Liver (tissue), 9 donors: ENCODE measurements around the gene FTO. TPM values are rescaled to one million over a fixed set of nuclear protein-coding genes. Genes with fewer than 3 reads are reported as not detected.

ENCODE experiments used
- DNase-seq: peaks from one replicate; pipeline ENCODE4 v3.0.0-alpha.2; 2017; ENCODE audit warnings: low spot score
- H3K27ac ChIP-seq, 2 donors: one replicate each; pipeline ENCODE4 v1.7.0; 2013; ENCODE audit warnings: inconsistent platforms in 2 of 2, low read length in 2 of 2, control low read depth in 1 of 2, low read depth in 1 of 2, mild to moderate bottlenecking in 1 of 2
- H3K27me3 ChIP-seq, 4 donors: one replicate each; pipeline versions ENCODE4 v1.6.1 to v1.7.0; 2013; ENCODE audit warnings: low read length in 3 of 4, inconsistent platforms in 1 of 4, mild to moderate bottlenecking in 1 of 4, moderate library complexity in 1 of 4; ENCODE audit not compliant: control insufficient read depth in 4 of 4, insufficient read depth in 4 of 4
- H3K36me3 ChIP-seq, 4 donors: one replicate each; pipeline versions ENCODE4 v1.6.1 to v1.7.0; 2013; ENCODE audit warnings: low read length in 3 of 4, mild to moderate bottlenecking in 3 of 4, low read depth in 1 of 4, moderate library complexity in 1 of 4; ENCODE audit not compliant: control insufficient read depth in 4 of 4, insufficient read depth in 3 of 4
- H3K4me1 ChIP-seq, 4 donors: one replicate each; pipeline versions ENCODE4 v1.6.1 to v1.7.0; 2013; ENCODE audit warnings: low read length in 3 of 4, mild to moderate bottlenecking in 3 of 4, moderate library complexity in 1 of 4; ENCODE audit not compliant: control insufficient read depth in 4 of 4, insufficient read depth in 4 of 4
- H3K4me3 ChIP-seq, 3 donors: one replicate each; pipeline versions ENCODE4 v1.6.1 to v1.7.0; 2013; ENCODE audit warnings: low read length in 3 of 3, control low read depth in 1 of 3, low read depth in 1 of 3, mild to moderate bottlenecking in 1 of 3
- H3K9ac ChIP-seq, 2 donors: one replicate each; pipeline ENCODE4 v1.7.0; 2013; ENCODE audit warnings: low read length in 2 of 2, mild to moderate bottlenecking in 2 of 2, moderate library complexity in 2 of 2, control low read depth in 1 of 2, low read depth in 1 of 2
- H3K9me3 ChIP-seq, 4 donors: one replicate each; pipeline versions ENCODE4 v1.6.1 to v1.7.0; 2013; ENCODE audit warnings: low read length in 3 of 4; ENCODE audit not compliant: control insufficient read depth in 4 of 4
- ATF3 ChIP-seq: IDR thresholded peaks from 2 replicates; pipeline ENCODE4 v1.6.1; 2016; ENCODE audit warnings: antibody characterized with exemption
- EGR1 ChIP-seq, 2 donors: IDR thresholded peaks; 2 replicates each; pipeline ENCODE4 v1.6.1; 2016 to 2018; ENCODE audit warnings: antibody characterized with exemption in 2 of 2, low read depth in 2 of 2
- FOXA1 ChIP-seq: IDR thresholded peaks from 2 replicates; pipeline ENCODE4 v1.6.1; 2016; ENCODE audit warnings: antibody characterized with exemption
- FOXA2 ChIP-seq: IDR thresholded peaks from 2 replicates; pipeline ENCODE4 v1.6.1; 2016; ENCODE audit warnings: antibody characterized with exemption
- GABPA ChIP-seq, 2 donors: IDR thresholded peaks in 1 of 2; conservative IDR thresholded peaks in 1 of 2; 2 replicates each; pipeline ENCODE4 v1.6.1; 2016; ENCODE audit warnings: antibody characterized with exemption in 2 of 2, mild to moderate bottlenecking in 1 of 2, moderate library complexity in 1 of 2
- HNF4A ChIP-seq, 2 donors: conservative IDR thresholded peaks; 2 replicates each; pipeline ENCODE4 v1.6.1; 2016; ENCODE audit warnings: antibody characterized with exemption in 2 of 2, mild to moderate bottlenecking in 2 of 2
- HNF4G ChIP-seq: IDR thresholded peaks from 2 replicates; pipeline ENCODE4 v1.6.1; 2016; ENCODE audit warnings: antibody characterized with exemption
- JUND ChIP-seq, 2 donors: IDR thresholded peaks; 2 replicates each; pipeline ENCODE4 v1.6.1; 2016; ENCODE audit warnings: antibody characterized with exemption in 2 of 2
- MAX ChIP-seq: IDR thresholded peaks from 2 replicates; pipeline ENCODE4 v1.6.1; 2016; ENCODE audit warnings: antibody characterized with exemption
- NR2F2 ChIP-seq: IDR thresholded peaks from 2 replicates; pipeline ENCODE4 v1.6.1; 2016; ENCODE audit warnings: antibody characterized with exemption
- RAD21 ChIP-seq, 2 donors: IDR thresholded peaks; 2 replicates each; pipeline ENCODE4 v1.6.1; 2016; ENCODE audit warnings: antibody characterized with exemption in 2 of 2, mild to moderate bottlenecking in 2 of 2
- RXRA ChIP-seq, 2 donors: IDR thresholded peaks; 2 replicates each; pipeline ENCODE4 v1.6.1; 2017 to 2018; ENCODE audit warnings: antibody characterized with exemption in 2 of 2, mild to moderate bottlenecking in 1 of 2
- SP1 ChIP-seq: IDR thresholded peaks from 2 replicates; pipeline ENCODE4 v1.6.1; 2018; ENCODE audit warnings: antibody characterized with exemption, mild to moderate bottlenecking
- TAF1 ChIP-seq: conservative IDR thresholded peaks from 2 replicates; pipeline ENCODE4 v1.6.1; 2016; ENCODE audit warnings: antibody characterized with exemption, mild to moderate bottlenecking
- YY1 ChIP-seq: IDR thresholded peaks from 2 replicates; pipeline ENCODE4 v1.6.1; 2016; ENCODE audit warnings: antibody characterized with exemption, mild to moderate bottlenecking
- WGBS: extraction: QIAGEN DNeasy Blood & Tissue Kit; methylation state at CpG from one replicate; pipeline ENCODE4 v1.1.7; 2013; 5-methylcytosine and 5-hydroxymethylcytosine counted together
- polyA plus RNA-seq, 2 donors: library from polyadenylated mRNA; stranded (reverse) in 1 of 2; unstranded in 1 of 2; fragments of 200-250 nt in 1 of 2; fragments of >200 nt in 1 of 2; fragmentation: Nextera tagmentation in 1 of 2; extraction: Ambion mirVana in 1 of 2; gene quantifications; one replicate each; pipeline versions ENCODE4 v1.2.1 to v1.2.3, GENCODE V29; 2013 to 2015
- total RNA-seq, 2 donors: library from RNA; depleted of rRNA; stranded (reverse); fragments of >200 nt; gene quantifications; one replicate each; pipeline ENCODE4 v1.2.3, GENCODE V29; 2014
- TF ChIP-seq, protein P1 (sequence below): fragments of 150-350 bp; IDR thresholded peaks from 2 replicates; pipeline ENCODE4 v1.5.1; 2017; ENCODE audit warnings: improper control_type of control experiment, low read depth, low read length; ENCODE audit not compliant: missing input control
- TF ChIP-seq, protein P2 (sequence below): IDR thresholded peaks from 2 replicates; pipeline ENCODE4 v1.6.1; 2016; ENCODE audit warnings: antibody characterized with exemption
- TF ChIP-seq, protein P3 (sequence below): IDR thresholded peaks from 2 replicates; pipeline ENCODE4 v1.6.1; 2016; ENCODE audit warnings: antibody characterized with exemption, mild to moderate bottlenecking
- donor health status: healthy.
- donor health status: healthy.
- donor health status: healthy.
- donor health status: healthy.
- donor health status: healthy.

Gene FTO
- total and polyA plus RNA-seq, 4 donors: 12.0 to 54.2 (median 24.6) TPM

- Histone ChIP-seq H3K9ac (peak overlapping the region; percentile 38 to 52), H3K4me3 (peak overlapping the region in 2 of 3 donors; percentile 34 to 35), H3K4me1 (peaks cover 15 to 60% (median 44%) of the 10 kb centered on the region in 4 donors), H3K27ac (peak overlapping the region; percentile 53 to 82), H3K36me3 (no peaks in the 10 kb centered on the region), H3K9me3 (no peaks in the 10 kb centered on the region), H3K27me3 (no peaks in the 10 kb centered on the region)
- WGBS: 28% methylated on average over 19 of the region's 19 CpGs
- no peak for DNase-seq
- TF ChIP-seq JUND (IDR thresholded peaks at IDR 0.05): peak in 1 of 2 donors; percentile 7
- no peak for TF ChIP-seq FOXA1
- TF ChIP-seq, protein P1, sequence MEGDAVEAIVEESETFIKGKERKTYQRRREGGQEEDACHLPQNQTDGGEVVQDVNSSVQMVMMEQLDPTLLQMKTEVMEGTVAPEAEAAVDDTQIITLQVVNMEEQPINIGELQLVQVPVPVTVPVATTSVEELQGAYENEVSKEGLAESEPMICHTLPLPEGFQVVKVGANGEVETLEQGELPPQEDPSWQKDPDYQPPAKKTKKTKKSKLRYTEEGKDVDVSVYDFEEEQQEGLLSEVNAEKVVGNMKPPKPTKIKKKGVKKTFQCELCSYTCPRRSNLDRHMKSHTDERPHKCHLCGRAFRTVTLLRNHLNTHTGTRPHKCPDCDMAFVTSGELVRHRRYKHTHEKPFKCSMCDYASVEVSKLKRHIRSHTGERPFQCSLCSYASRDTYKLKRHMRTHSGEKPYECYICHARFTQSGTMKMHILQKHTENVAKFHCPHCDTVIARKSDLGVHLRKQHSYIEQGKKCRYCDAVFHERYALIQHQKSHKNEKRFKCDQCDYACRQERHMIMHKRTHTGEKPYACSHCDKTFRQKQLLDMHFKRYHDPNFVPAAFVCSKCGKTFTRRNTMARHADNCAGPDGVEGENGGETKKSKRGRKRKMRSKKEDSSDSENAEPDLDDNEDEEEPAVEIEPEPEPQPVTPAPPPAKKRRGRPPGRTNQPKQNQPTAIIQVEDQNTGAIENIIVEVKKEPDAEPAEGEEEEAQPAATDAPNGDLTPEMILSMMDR: no peak
- TF ChIP-seq RXRA (IDR thresholded peaks at IDR 0.05): peak in 1 of 2 donors; percentile 2
- peak; percentile 2 for TF ChIP-seq SP1
Observed at GRCh38 chr16:54175552-54176375, 471.8 kb downstream of the FTO start.

- Histone ChIP-seq H3K36me3 (no peaks in the 10 kb centered on the region), H3K9ac (no peak overlapping the region), H3K9me3 (no peaks in the 10 kb centered on the region), H3K27me3 (no peaks in the 10 kb centered on the region), H3K4me1 (peaks cover 15 to 66% (median 47%) of the 10 kb centered on the region in 4 donors), H3K27ac (peak overlapping the region; percentile 53 to 82), H3K4me3 (peak overlapping the region in 2 of 3 donors; percentile 3 to 34)
- TF ChIP-seq FOXA1 (no peak), MAX (peak; percentile 99), FOXA2 (peak; percentile 50), NR2F2 (peak; percentile 96), RXRA (IDR thresholded peaks at IDR 0.05) (peak; percentile 98 to 100), HNF4A (conservative IDR thresholded peaks at IDR 0.05) (peak; percentile 76 to 81), ATF3 (no peak), YY1 (peak; percentile 82), GABPA (IDR thresholded peaks at IDR 0.05 in 1 of 2, conservative IDR thresholded peaks at IDR 0.05 in 1 of 2) (no peak), JUND (IDR thresholded peaks at IDR 0.05) (peak in 1 of 2 donors; percentile 47), SP1 (peak; percentile 89), RAD21 (IDR thresholded peaks at IDR 0.05) (peak; percentile 79 to 82), TAF1 (no peak), EGR1 (IDR thresholded peaks at IDR 0.05; ENCODE audit: low read depth in 2 of 2) (peak in 1 of 2 donors; percentile 83), HNF4G (no peak)
- TF ChIP-seq, protein P1: peak; percentile 14
- TF ChIP-seq, protein P2, sequence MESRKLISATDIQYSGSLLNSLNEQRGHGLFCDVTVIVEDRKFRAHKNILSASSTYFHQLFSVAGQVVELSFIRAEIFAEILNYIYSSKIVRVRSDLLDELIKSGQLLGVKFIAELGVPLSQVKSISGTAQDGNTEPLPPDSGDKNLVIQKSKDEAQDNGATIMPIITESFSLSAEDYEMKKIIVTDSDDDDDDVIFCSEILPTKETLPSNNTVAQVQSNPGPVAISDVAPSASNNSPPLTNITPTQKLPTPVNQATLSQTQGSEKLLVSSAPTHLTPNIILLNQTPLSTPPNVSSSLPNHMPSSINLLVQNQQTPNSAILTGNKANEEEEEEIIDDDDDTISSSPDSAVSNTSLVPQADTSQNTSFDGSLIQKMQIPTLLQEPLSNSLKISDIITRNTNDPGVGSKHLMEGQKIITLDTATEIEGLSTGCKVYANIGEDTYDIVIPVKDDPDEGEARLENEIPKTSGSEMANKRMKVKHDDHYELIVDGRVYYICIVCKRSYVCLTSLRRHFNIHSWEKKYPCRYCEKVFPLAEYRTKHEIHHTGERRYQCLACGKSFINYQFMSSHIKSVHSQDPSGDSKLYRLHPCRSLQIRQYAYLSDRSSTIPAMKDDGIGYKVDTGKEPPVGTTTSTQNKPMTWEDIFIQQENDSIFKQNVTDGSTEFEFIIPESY: peak; percentile 70
- TF ChIP-seq, protein P3, sequence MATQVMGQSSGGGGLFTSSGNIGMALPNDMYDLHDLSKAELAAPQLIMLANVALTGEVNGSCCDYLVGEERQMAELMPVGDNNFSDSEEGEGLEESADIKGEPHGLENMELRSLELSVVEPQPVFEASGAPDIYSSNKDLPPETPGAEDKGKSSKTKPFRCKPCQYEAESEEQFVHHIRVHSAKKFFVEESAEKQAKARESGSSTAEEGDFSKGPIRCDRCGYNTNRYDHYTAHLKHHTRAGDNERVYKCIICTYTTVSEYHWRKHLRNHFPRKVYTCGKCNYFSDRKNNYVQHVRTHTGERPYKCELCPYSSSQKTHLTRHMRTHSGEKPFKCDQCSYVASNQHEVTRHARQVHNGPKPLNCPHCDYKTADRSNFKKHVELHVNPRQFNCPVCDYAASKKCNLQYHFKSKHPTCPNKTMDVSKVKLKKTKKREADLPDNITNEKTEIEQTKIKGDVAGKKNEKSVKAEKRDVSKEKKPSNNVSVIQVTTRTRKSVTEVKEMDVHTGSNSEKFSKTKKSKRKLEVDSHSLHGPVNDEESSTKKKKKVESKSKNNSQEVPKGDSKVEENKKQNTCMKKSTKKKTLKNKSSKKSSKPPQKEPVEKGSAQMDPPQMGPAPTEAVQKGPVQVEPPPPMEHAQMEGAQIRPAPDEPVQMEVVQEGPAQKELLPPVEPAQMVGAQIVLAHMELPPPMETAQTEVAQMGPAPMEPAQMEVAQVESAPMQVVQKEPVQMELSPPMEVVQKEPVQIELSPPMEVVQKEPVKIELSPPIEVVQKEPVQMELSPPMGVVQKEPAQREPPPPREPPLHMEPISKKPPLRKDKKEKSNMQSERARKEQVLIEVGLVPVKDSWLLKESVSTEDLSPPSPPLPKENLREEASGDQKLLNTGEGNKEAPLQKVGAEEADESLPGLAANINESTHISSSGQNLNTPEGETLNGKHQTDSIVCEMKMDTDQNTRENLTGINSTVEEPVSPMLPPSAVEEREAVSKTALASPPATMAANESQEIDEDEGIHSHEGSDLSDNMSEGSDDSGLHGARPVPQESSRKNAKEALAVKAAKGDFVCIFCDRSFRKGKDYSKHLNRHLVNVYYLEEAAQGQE: peak; percentile 66
- peak; percentile 58 for DNase-seq
- WGBS: 18% methylated on average over 19 of the region's 19 CpGs
Observed at GRCh38 chr16:54176376-54176901, 472.5 kb downstream of the FTO start.
